GM23338 (cell line): Measurements from ENCODE around the gene PCGF3. TPM values are rescaled to one million over a fixed set of nuclear protein-coding genes. Genes with fewer than 3 reads are reported as not detected.

ENCODE experiments used
- REST ChIP-seq: IDR thresholded peaks from one replicate; pipeline ENCODE4 v1.6.1; 2018; ENCODE audit warnings: antibody characterized with exemption; ENCODE audit not compliant: unreplicated experiment
- STAT1 ChIP-seq: IDR thresholded peaks from one replicate; pipeline ENCODE4 v1.6.1; 2016; ENCODE audit warnings: antibody characterized with exemption; ENCODE audit not compliant: unreplicated experiment
- ZNF462 ChIP-seq: fragments of 250-450 bp; sonication (Bioruptor Pico); IDR thresholded peaks from 2 replicates; pipeline ENCODE4 v1.5.0; 2020; ENCODE audit warnings: mild to moderate bottlenecking, moderate library complexity
- polyA plus RNA-seq: library from polyadenylated mRNA; unstranded; fragments of >200 nt; fragmentation: Nextera tagmentation; extraction: Ambion mirVana; gene quantifications from 2 replicates; pipeline ENCODE4 v1.2.1, GENCODE V29; 2016
- total RNA-seq: library from RNA; depleted of rRNA; stranded (reverse); fragments of >200 nt; shearing (Covaris generic); gene quantifications from 2 replicates; pipeline ENCODE4 v1.2.3, GENCODE V29; 2014

PCGF3 gene
- total and polyA plus RNA-seq, 2 experiments from 2014 or later: 33.1 to 49.0 TPM

GRCh38 chr4:818106-818921, 112.7 kb downstream of the PCGF3 start (continued):
- no peak for TF ChIP-seq REST
- TF ChIP-seq ZNF462 (CRISPR knock-in tag): no peak
- TF ChIP-seq STAT1: no peak
